HG03520 (cell line): ENCODE results near the gene AEBP2.
"Not testable (repeated sequence)": the region's sequence is repeated elsewhere in the genome, so short reads cannot be mapped to it uniquely, and the experiment has no call there.

Source experiments
- ATAC-seq: cut with Tn5 transposase; IDR thresholded peaks from one replicate; pipeline ENCODE4 v1.9.1; 2021; ENCODE audit warnings: mild to moderate bottlenecking, moderate library complexity; ENCODE audit not compliant: unreplicated experiment

The AEBP2 gene

DNA sequence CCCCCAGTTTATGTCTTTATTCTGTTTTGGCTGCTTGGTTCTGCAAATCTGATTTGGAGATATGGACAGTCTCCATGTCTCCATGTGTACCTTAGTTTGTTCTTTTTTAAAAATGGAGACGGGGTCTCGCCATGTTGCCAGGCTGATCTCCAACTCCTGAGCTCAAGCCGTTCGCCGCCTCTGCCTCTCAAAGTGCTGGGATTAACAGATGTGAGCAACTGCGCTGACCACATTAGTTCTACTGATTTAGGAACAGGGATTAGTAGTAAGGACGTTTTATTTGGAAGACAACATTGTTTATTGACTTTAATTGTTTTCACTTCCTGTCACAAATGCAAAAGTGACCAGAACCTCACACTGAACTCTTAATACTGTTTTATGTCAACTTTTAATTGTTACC lies 14.7 kb downstream of the AEBP2 start:
- no peak for ATAC-seq

- no peak for ATAC-seq
Observed at GRCh38 chr12:19454837-19455236, 15.5 kb downstream of the AEBP2 start.

- ATAC-seq, result no peak
Observed at GRCh38 chr12:19456176-19456575, 16.9 kb downstream of the AEBP2 start.

DNA sequence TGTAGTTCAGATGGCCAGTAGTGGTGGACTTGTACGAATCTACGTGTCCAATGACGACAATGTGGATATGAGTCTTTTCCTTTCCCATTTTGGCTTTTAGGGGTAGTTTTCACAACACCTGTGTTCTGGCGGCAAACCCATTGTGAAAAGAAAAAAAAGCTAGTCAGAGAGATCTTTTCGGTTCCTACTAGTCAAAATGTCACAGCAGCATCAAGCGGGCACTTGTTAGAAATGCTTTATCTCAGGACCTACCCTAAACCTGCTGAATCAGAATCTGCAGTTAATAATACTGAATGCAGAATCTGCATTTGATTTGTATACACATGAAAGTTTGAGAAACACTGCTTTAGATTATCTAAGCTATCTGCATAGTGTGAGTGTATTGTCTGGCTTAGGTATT lies 18.3 kb downstream of the AEBP2 start:
- ATAC-seq, result no peak

DNA sequence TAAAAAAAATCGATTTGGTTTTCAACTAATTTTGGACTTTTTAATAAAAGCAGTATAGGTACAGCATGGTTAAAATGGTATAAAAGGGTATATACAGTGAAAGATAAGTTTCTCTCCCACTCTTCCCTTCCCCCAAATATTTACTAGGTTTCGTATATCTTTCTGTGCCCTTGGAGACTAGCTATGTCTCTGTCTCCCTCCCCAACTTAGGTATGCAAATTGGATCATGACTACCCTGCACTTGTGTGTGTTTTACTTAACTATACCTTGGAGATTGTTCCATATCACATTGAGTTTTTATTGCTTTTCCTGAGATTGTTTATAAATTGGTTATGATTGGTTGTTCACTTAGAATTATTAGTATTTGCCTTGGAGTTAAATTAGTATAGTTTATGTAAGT lies 19.4 kb downstream of the AEBP2 start:
- ATAC-seq, result no peak

DNA sequence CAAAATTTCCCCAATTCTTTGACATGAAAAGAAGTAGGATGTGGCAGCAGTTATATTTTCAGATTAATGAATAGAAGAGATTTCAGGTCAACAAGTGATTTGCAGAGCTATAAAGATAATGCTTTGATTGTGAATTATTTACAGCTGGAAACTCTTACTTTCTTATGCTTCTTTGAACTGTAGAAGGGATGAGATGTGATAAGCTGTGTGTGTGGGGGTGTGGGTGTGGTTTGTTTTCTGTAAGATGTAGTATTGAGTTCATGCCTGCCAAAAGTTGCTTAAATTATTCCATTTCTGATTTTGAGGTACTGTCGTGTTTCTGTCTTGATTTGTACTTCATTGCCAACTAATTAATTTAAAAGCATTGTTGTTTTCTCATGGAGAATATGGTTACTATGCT lies 22.7 kb downstream of the AEBP2 start:
- ATAC-seq, result no peak

- no peak for ATAC-seq
Observed at GRCh38 chr12:19462406-19462805, 23.1 kb downstream of the AEBP2 start.

DNA sequence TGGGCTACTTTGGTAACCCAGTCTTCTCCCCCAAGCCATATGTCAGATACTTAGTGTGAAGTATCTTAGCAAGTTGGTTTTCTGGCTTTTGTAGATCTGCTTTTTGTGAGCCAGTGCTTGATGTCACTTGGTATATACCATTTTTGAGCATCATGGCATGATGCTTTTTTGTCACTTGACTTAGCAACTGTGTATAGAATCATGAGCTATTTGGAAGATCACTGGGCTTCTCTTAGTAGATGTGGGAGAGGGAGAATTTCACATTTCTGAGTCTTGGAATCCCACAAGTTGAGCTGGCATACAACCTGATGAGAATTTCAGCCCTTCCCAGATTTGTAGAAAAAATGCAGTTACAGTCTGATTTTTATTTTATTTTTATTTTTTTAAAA lies 24.9 kb downstream of the AEBP2 start:
- no peak for ATAC-seq

DNA sequence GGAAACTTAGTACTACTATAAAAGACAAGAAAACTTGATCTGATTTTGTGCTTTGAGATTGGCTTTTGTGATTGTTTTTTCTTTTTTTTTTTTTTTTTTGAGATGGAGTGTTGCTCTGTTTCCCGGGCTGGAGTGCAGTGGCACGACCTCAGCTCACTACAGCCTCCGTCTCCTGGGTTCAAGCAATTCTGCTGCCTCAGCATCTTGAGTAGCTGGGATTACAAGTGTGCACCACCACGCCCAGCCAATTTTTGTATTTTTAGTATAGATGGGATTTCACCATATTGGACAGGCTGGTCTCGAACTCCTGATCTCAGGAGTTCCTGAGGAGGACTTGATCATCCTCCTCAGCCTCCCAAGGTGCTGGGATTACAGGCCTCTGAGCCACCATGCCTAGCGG lies 26.4 kb downstream of the AEBP2 start:
- no peak for ATAC-seq

DNA sequence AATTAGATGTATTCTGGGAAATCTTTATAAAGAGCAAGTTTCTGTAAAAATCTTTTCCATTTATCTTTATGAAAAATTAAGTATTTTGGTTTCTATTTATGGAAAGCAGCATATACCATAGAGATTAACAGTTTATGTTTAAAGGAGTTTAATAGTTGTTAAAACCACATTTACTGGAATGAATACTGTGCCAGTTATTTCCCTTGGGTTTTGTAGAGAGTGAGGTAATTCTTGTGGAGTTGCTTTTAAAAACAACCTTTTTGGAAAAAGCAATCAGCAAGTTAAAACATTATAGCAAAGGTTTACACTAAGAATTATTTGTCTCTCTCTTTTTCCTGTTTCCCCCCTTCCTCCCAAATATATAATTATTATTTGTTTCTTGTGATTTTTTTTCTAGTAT lies 34.9 kb downstream of the AEBP2 start:
- ATAC-seq, result no peak

GRCh38 chr12:19475884-19476505 lies 36.7 kb downstream of the AEBP2 start:
- not testable (repeated sequence) for ATAC-seq

DNA sequence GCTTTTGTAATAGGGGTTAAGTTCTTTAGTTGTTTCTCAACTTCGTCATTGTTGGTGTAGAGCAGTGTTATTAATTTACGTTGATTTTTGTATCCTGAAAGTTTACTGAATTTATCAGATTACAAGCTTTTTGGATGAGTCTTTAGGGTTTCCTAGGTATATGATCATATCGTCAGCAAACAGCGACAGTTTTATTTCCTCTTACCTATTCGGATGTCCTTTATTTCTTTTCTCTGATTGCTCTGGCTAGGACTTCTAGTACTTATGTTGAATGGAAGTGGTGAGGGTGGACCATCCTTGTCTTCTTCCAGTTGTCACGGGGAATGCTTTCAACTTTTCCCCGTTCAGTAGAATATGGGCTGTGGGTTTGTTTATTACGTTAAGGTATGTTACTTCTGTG lies 37.8 kb downstream of the AEBP2 start:
- no peak for ATAC-seq

DNA sequence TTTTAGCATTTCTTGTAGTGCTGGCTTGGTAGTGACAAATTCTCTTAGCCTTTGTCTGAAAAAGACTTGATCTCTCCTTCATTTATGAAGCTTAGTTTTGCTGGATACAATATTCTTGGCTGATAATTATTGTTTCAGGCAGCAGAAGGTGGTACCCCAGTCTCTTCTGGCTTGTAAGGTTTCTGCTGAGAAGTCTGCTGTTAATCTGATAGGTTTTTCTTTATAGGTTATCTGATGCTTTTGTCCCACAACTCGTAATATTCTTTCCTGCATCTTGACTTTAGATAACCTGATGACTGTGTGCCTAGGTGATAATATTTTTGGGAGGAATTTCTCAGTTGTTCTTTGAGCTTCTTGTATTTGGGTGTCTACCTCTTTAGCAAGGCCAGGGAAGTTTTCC lies 41.2 kb downstream of the AEBP2 start:
- no peak for ATAC-seq

- ATAC-seq, result peak; percentile 8
Observed at GRCh38 chr12:19482036-19482435, 42.7 kb downstream of the AEBP2 start.

DNA sequence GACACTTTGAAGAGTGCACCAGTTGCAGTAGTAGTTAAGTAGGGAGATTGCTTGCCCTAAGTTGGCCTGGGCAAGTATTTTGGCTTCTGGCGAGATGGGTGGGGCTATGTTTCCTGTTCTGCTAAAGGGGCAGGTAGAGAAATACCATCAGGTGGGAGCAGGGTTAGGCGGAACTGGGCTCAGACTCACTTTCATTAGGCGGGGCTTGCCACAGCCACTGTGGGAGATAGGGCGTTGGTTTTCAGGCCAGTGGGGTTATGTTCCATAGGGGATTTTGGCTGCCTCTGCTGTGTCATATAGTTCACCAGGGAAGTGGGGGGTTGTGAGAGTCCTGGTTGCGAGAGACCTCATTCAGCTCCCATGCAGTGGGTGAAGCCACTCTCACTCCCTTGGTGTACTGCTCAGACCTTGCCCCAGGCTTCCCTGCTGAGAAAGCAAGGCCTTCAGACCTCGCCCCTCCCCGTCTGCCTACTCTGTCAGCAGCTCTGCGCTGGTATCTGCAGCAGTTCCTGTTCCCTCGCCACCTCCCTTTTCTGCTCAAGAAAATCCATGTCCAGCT lies 43.3 kb downstream of the AEBP2 start:
- peak; percentile 91 for ATAC-seq

GRCh38 chr12:19483727-19484126 lies 44.4 kb downstream of the AEBP2 start:
- ATAC-seq, result no peak

GRCh38 chr12:19484738-19485137 lies 45.4 kb downstream of the AEBP2 start:
- no peak for ATAC-seq

- no peak for ATAC-seq
Observed at GRCh38 chr12:19485240-19485639, 45.9 kb downstream of the AEBP2 start.

- no peak for ATAC-seq
Observed at GRCh38 chr12:19489168-19489567, 49.9 kb downstream of the AEBP2 start.

DNA sequence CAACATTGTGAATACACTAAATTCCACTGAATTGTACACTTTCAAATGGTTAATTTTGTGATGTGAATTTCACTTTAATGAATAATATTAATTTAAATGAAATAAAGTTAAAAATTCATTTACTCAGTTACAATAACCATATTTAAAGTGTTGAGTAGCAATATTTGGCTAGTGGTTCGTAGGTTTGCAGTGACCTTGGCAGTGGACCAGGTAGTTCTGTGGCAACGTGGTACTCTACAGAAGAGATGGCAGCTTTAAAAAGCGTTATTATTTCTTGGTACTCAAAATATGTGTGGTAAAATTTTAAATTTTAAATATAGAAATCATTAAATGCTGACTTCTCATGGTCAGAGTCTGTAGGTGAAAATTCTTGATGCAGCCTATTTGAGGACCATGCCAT lies 51.6 kb downstream of the AEBP2 start:
- no peak for ATAC-seq

DNA sequence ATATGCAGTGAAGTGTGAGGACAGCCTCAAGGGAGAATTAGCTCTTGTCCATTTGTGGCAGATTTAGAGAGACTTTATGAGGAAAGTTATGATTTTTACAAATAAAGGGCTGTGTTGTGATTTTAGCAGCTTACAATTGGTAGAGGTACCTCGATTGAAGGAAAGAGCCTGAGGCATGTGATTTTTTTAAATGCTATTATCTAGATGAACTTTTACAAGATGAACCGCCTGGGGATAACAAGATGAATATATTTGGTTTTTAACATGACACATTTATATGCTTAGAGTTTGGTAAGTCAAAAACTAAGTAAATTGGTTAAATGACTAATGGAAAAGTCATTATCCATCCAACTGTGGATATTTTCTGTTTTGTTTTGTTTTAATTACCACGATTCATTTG lies 52.6 kb downstream of the AEBP2 start:
- ATAC-seq, result no peak

DNA sequence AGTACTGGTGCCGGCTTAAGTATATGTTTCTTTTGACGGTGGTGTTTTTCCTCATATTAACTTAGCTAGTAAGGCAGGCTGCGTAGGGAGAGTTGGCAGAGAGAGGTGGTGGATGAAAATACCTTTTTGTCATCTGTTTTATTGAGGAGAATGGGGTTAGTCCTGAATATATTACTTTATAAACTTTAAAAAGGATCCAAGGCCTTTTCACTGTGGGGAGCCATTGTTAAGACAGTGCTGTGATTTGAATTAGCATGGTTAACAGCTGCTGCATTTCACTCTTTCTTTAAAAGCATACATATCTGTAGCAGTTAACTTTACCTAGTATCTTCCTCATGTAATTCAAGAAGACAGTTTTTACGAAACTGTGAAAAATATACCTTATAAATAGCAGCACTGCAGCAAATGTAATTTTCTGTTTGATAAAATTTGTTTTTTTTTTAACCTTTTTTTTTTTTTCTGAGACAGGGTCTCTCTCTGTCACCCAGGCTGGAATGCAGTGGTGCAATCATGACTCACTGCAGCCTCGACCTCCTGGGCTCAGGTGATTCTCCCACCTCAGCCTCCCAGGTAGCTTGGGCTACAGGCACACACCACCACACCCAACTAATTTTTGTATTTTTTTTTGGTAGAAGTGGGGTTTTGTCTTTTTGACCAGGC lies 57.1 kb downstream of the AEBP2 start:
- ATAC-seq, result no peak

DNA sequence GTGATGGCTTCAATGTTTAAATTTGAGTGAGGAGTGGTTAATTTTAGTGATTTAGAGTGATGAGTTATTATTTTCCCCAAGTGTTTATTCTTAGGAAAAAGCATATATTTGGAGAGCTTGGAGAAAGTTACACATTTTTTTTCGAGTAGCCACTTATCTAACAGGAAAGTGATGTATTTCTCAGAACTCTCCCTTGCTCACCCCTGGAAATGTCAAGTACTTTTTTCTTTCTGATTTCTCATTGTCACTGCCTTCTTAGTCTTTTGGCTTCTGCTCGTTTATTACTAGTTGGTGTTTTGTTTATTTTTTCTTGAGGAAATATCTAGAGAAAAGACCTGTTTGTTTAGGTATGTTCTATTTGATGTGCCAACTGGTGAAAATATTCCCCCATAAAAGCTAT lies 58.8 kb downstream of the AEBP2 start:
- ATAC-seq, result no peak
